HG03060 (cell line): ENCODE measurements around the gene TMEM138.

Experiments
- ATAC-seq: cut with Tn5 transposase; IDR thresholded peaks from one replicate; pipeline ENCODE4 v1.9.1; 2021; ENCODE audit warnings: low read depth, moderate number of reproducible peaks; ENCODE audit not compliant: unreplicated experiment

Gene TMEM138

GRCh38 chr11:61361741-61362541, at the start of gene TMEM138, which contains the start of gene CYB561A3:
Gene TMEM138 (plus strand): TSS chr11:61362374. CDS start chr11:61364391, 2,017 bp downstream.
Gene CYB561A3 (minus strand): TSS chr11:61361882. CDS start chr11:61356713, 5,169 bp downstream.
- ATAC-seq: peak; percentile 43

- ATAC-seq: no peak
These were observed 46.9 kb upstream of the TMEM138 start for GRCh38 chr11:61315260-61315659.

- ATAC-seq: no peak
These were observed 36.3 kb upstream of the TMEM138 start for GRCh38 chr11:61325649-61326414.

- ATAC-seq: no peak
These were observed 34.5 kb upstream of the TMEM138 start for GRCh38 chr11:61327669-61328071.

- ATAC-seq: no peak
These were observed 33.8 kb upstream of the TMEM138 start for GRCh38 chr11:61328351-61328750.

GRCh38 chr11:61329871-61330270, 32.3 kb upstream of the TMEM138 start:
- ATAC-seq: no peak

- ATAC-seq: no peak
These were observed 30.5 kb upstream of the TMEM138 start for GRCh38 chr11:61331651-61332050.

- no peak for ATAC-seq
These were observed 29.8 kb upstream of the TMEM138 start for GRCh38 chr11:61332281-61332796.

- peak; percentile 71 for ATAC-seq
These were observed 29.2 kb upstream of the TMEM138 start, which contains the start of the genes DDB1 and TKFC for GRCh38 chr11:61332797-61333549. Gene DDB1 (minus strand): TSS chr11:61333105. CDS start chr11:61332968, 137 bp downstream. Gene TKFC (plus strand): TSS chr11:61333228. CDS start chr11:61334729, 1,501 bp downstream.

- ATAC-seq: no peak
These were observed 28.4 kb upstream of the TMEM138 start for GRCh38 chr11:61333550-61334433.

GRCh38 chr11:61334434-61335354, 27.5 kb upstream of the TMEM138 start:
- no peak for ATAC-seq

GRCh38 chr11:61335355-61335710, 26.8 kb upstream of the TMEM138 start:
- no peak for ATAC-seq

- no peak for ATAC-seq
These were observed 25.8 kb upstream of the TMEM138 start for GRCh38 chr11:61336171-61336935.

- ATAC-seq: no peak
These were observed 24.3 kb upstream of the TMEM138 start for GRCh38 chr11:61337706-61338470.

- ATAC-seq: no peak
These were observed 23.2 kb upstream of the TMEM138 start for GRCh38 chr11:61338783-61339489.

- ATAC-seq: no peak
These were observed 22.7 kb upstream of the TMEM138 start for GRCh38 chr11:61339490-61339878.
